Endothelial cell of umbilical vein (primary cell): ENCODE results near the gene CSNK2A3. TPM values are rescaled to one million over a fixed set of nuclear protein-coding genes. Genes with fewer than 3 reads are reported as not detected.

Experiments used
- BruUV-seq: library from RNA; stranded (reverse); fragments of 400-500 nt; replicated peaks from 2 replicates; lab custom pipeline; 2021; lab: Mats Ljungman, UMichigan
- CTCF ChIA-PET: fragments of 300-600, 350-600 bp; sonication (Branson Sonifier 250); formaldehyde crosslinking; loops from one replicate; lab custom pipeline; 2021; ENCODE audit warnings: antibody characterized with exemption, inconsistent platforms; lab: Charles Lee
- POLR2A ChIA-PET: fragments of 300-600, 350-600 bp; sonication (Branson Sonifier 250); formaldehyde crosslinking; loops from one replicate; lab custom pipeline; 2021; ENCODE audit warnings: antibody characterized with exemption, inconsistent platforms; lab: Charles Lee
- DNase-seq: peaks from one replicate; pipeline ENCODE4 v3.0.0-alpha.2; 2011; ENCODE audit warnings: low read depth, low spot score
- FAIRE-seq: peaks from 2 replicates; lab custom pipeline; 2011; peaks lifted over from hg19 to GRCh38; lab: Jason Lieb, UNC
- H2AFZ ChIP-seq: 2 replicates; pipeline ENCODE4 v1.6.0; 2012; ENCODE audit warnings: low read depth, low read length, control low read depth, inconsistent platforms
- H3K27ac ChIP-seq: 2 replicates; pipeline ENCODE4 v1.5.1; 2011; ENCODE audit warnings: low read depth, mild to moderate bottlenecking, control low read depth, low read length, moderate library complexity; ENCODE audit not compliant: insufficient read depth
- H3K27me3 ChIP-seq, 2 experiments: 2 replicates each; pipeline versions ENCODE4 v1.6.0 to v1.6.1; 2011; ENCODE audit warnings: low read length in 2 of 2, mixed read lengths in 1 of 2; ENCODE audit not compliant: control insufficient read depth in 2 of 2, insufficient read depth in 2 of 2
- H3K36me3 ChIP-seq, 2 experiments: 2 replicates in 1 of 2; 3 replicates in 1 of 2; pipeline ENCODE4 v1.5.1; 2011; ENCODE audit warnings: low read length in 2 of 2, mild to moderate bottlenecking in 1 of 2, moderate library complexity in 1 of 2; ENCODE audit not compliant: control insufficient read depth in 2 of 2, insufficient read depth in 2 of 2; ENCODE audit errors: extremely low read depth in 1 of 2
- H3K4me1 ChIP-seq: 3 replicates; pipeline ENCODE4 v1.5.1; 2011; ENCODE audit warnings: mild to moderate bottlenecking, low read length; ENCODE audit not compliant: control insufficient read depth, insufficient read depth; ENCODE audit errors: extremely low read depth
- H3K4me2 ChIP-seq: 2 replicates; pipeline ENCODE4 v1.6.1; 2011; ENCODE audit warnings: low read length, control low read depth, mixed read lengths; ENCODE audit not compliant: insufficient read depth
- H3K4me3 ChIP-seq, 3 experiments: fragments of 200-600 bp in 1 of 3; sonication (generic), shearing (Covaris generic) in 1 of 3; replicated peaks in 1 of 3; 2 replicates each; pipeline ENCODE4 v1.5.1; 2011 to 2016; ENCODE audit warnings: control low read depth in 3 of 3, low read length in 3 of 3, mild to moderate bottlenecking in 2 of 3, inconsistent platforms in 1 of 3, low read depth in 1 of 3, moderate library complexity in 1 of 3; ENCODE audit not compliant: insufficient read depth in 1 of 3
- H3K79me2 ChIP-seq: 2 replicates; pipeline ENCODE4 v1.6.0; 2012; ENCODE audit warnings: low read length, inconsistent platforms; ENCODE audit not compliant: control insufficient read depth, insufficient read depth
- H3K9ac ChIP-seq: replicated peaks from 2 replicates; pipeline ENCODE3; 2011; ENCODE audit warnings: low read length, control low read depth; ENCODE audit not compliant: insufficient read depth; ENCODE audit errors: extremely low read depth
- H3K9me1 ChIP-seq: replicated peaks from 3 replicates; pipeline ENCODE4 v1.6.0; 2011; ENCODE audit warnings: mild to moderate bottlenecking, low read length; ENCODE audit not compliant: control insufficient read depth, insufficient read depth; ENCODE audit errors: extremely low read depth
- H3K9me3 ChIP-seq: replicated peaks from 2 replicates; pipeline ENCODE4 v1.5.1; 2012; ENCODE audit warnings: low read length, inconsistent platforms; ENCODE audit not compliant: control insufficient read depth, insufficient read depth
- H4K20me1 ChIP-seq: replicated peaks from 2 replicates; pipeline ENCODE3; 2011; ENCODE audit warnings: mild to moderate bottlenecking, low read length; ENCODE audit not compliant: control insufficient read depth, insufficient read depth; ENCODE audit errors: extremely low read depth
- CTCF ChIP-seq, 2 donors: IDR thresholded peaks; 1 replicate in 1 of 2; 2 replicates in 1 of 2; pipeline ENCODE4 v1.5.1; 2011; ENCODE audit warnings: low read length in 2 of 2, mild to moderate bottlenecking in 2 of 2, moderate library complexity in 2 of 2, control low read depth in 1 of 2, inconsistent platforms in 1 of 2, low read depth in 1 of 2; ENCODE audit not compliant: insufficient read depth in 1 of 2; ENCODE audit errors: extremely low read depth in 1 of 2
- EZH2 ChIP-seq: IDR thresholded peaks from 2 replicates; pipeline ENCODE4 v1.6.1; 2012; ENCODE audit warnings: borderline replicate concordance, low read depth, mild to moderate bottlenecking, moderate library complexity, low read length, inconsistent platforms; ENCODE audit not compliant: severe bottlenecking
- FOS ChIP-seq: IDR thresholded peaks from 2 replicates; pipeline ENCODE4 v1.6.1; 2011; ENCODE audit warnings: mild to moderate bottlenecking, low read length, moderate library complexity, borderline replicate concordance; ENCODE audit not compliant: insufficient read depth
- GATA2 ChIP-seq: IDR thresholded peaks from 2 replicates; pipeline ENCODE4 v1.7.0; 2011; ENCODE audit warnings: low read depth, mild to moderate bottlenecking, moderate library complexity, mixed read lengths, low read length; ENCODE audit not compliant: insufficient read length, insufficient read depth
- JUN ChIP-seq: IDR thresholded peaks from 2 replicates; pipeline ENCODE4 v1.6.1; 2011; ENCODE audit warnings: borderline replicate concordance, low read depth; ENCODE audit not compliant: insufficient read length, insufficient read depth
- MYC ChIP-seq: IDR thresholded peaks from one replicate; pipeline ENCODE4 v1.6.1; 2011; ENCODE audit warnings: mild to moderate bottlenecking, low read depth, low read length
- POLR2A ChIP-seq: IDR thresholded peaks from 2 replicates; pipeline ENCODE4 v1.6.1; 2012; ENCODE audit warnings: low read depth, mild to moderate bottlenecking, control low read depth, low read length
- POLR2AphosphoS5 ChIP-seq: IDR thresholded peaks from 2 replicates; pipeline ENCODE4 v1.6.1; 2012; ENCODE audit warnings: low read depth, mild to moderate bottlenecking, control low read depth, low read length, moderate library complexity; ENCODE audit not compliant: insufficient read depth
- dilution Hi-C: fragments of 300-500 bp; cut with MboI; formaldehyde crosslinking; loops from one replicate; pipeline ENCODE4 v1.15.0; 2019; ENCODE audit warnings: low sequenced_read_pairs; ENCODE audit not compliant: extremely low pct_ligation_motif_present
- intact Hi-C: fragments of 100-400 bp; cut with micrococcal nuclease; formaldehyde crosslinking; loops from one replicate; pipeline ENCODE4 v1.10.0; 2022
- polyA plus RNA-seq, 4 experiments: library from polyadenylated mRNA; depleted of rRNA in 3 of 4; stranded (reverse) in 3 of 4; unstranded in 1 of 4; fragments of >200 nt; gene quantifications; 2 replicates each; pipeline versions ENCODE4 v1.2.1 to v1.2.3, GENCODE V29; 2011 to 2012; ENCODE audit warnings: missing spikeins in 1 of 4
- total RNA-seq: library from RNA; stranded (reverse); gene quantifications from 2 replicates; pipeline ENCODE4 v1.2.3, GENCODE V29; 2021
- TF ChIP-seq, protein P1 (sequence below): IDR thresholded peaks from 2 replicates; pipeline ENCODE4 v1.6.1; 2011; ENCODE audit not compliant: insufficient read depth, insufficient read length

CSNK2A3 gene
- total and polyA plus RNA-seq, 2 donors (not counting 3 experiments of a cell fraction or from before 2014, with no cell fraction given): 0.41 TPM; not detected in 1

GRCh38 chr11:11373934-11374333, 20.9 kb upstream of the CSNK2A3 start:
- BruUV-seq: no TSS peak
- no peak for FAIRE-seq
- dilution Hi-C loops: no loop called here
- Histone ChIP-seq H3K27ac (no peak overlapping the region), H3K4me1 (no peaks in the 10 kb centered on the region), H3K79me2 (no peaks in the 10 kb centered on the region), H3K4me2 (no peak overlapping the region), H3K9me3 (no peaks in the 10 kb centered on the region), H3K36me3 (no peaks in the 10 kb centered on the region), H3K9me1 (no peaks in the 10 kb centered on the region), H2AFZ (no peak overlapping the region), H3K27me3 (no peaks in the 10 kb centered on the region), H3K4me3 (no peak overlapping the region), H4K20me1 (no peaks in the 10 kb centered on the region), H3K9ac (no peak overlapping the region)
- intact Hi-C loops: no loop called here
- ChIA-PET POLR2A (no interaction called here), CTCF (no interaction called here)
- no peak for DNase-seq
- no peak for TF ChIP-seq GATA2
- TF ChIP-seq EZH2: no peak
- no peak for TF ChIP-seq JUN
- TF ChIP-seq POLR2AphosphoS5: no peak
- no peak for TF ChIP-seq FOS
- TF ChIP-seq, protein P1, sequence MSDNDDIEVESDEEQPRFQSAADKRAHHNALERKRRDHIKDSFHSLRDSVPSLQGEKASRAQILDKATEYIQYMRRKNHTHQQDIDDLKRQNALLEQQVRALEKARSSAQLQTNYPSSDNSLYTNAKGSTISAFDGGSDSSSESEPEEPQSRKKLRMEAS: no peak
- no peak for TF ChIP-seq POLR2A
- no peak for TF ChIP-seq MYC
- TF ChIP-seq CTCF (IDR thresholded peaks at IDR 0.05; ENCODE audit: extremely low read depth in 1 of 2, insufficient read depth in 1 of 2, low read depth in 1 of 2, low read length in 2 of 2): no peak
